Bone marrow (tissue), 2 donors: Measurements from ENCODE around the gene SLC36A1.
"Not testable (repeated sequence)": the region's sequence is repeated elsewhere in the genome, so short reads cannot be mapped to it uniquely, and the experiment has no call there.

Source experiments
- DNase-seq, 2 donors: peaks; one replicate each; lab custom pipeline; 2025; lab: John Stamatoyannopoulos, UW

SLC36A1 gene

GRCh38 chr5:151483647-151484046 is 36.2 kb downstream of the SLC36A1 start:
- DNase-seq, result no peak

GRCh38 chr5:151487544-151487943 is 40.1 kb downstream of the SLC36A1 start:
- DNase-seq, result no peak

- no peak for DNase-seq
Measured at GRCh38 chr5:151490627-151491026, 43.2 kb downstream of the SLC36A1 start.

DNA sequence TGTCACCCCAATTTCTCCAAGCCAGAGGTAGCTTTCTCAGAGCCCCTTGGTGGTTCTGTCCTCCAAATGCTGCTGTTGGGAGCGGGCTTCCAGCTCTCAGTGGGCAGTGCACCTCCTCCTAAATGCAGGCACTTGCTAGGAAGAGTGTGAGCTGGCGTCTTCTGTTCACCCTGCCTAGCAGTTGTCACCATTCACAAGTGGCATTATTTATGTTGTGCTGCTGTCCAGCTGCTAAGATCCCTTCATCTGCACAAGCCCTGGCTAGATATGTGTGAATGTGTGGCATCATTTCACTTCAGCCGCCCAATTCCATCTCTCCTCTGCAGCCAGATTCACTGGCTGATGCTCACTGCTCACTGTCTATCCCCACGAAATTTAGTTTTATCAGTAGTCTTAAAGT is 43.7 kb downstream of the SLC36A1 start:
- DNase-seq, result no peak

DNA sequence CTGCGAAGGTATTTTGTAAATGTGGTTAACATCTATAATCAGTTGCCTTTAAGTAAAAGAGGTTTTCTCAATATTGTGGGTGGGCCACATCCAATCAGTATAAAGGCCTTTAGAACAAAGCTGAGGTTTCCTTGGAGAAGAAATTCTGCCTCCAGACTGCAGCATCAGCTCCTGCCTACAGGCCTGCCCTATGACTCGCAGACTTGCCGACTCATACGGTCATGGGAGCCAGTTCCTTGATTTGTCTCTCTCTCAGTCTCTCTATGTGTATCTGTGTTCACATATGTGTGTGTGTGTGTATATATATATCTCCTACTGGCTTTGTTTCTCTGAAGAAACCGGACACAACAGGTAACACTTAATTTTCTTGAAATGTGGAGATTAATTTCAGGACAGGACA is 45.3 kb downstream of the SLC36A1 start:
- DNase-seq, result no peak

DNA sequence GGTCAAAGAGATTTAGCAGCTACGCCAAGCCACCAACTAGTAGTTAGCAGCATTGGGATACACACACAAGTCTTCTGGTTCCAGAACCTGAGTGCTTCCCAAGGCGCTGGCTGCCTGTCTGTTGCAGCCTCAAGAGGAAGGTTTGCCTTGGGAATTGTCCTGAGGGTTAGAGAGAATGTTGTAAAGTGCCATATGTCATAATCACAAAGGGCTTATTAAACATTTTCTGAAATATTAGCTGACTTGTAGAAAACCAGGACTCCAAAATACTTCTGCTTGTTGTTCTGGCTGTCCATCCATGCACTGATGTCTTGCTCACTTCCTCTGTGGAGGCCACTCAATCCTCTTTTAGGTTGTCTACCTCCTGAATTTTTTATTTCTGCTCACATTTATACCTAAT is 46.3 kb downstream of the SLC36A1 start:
- no peak for DNase-seq

DNA sequence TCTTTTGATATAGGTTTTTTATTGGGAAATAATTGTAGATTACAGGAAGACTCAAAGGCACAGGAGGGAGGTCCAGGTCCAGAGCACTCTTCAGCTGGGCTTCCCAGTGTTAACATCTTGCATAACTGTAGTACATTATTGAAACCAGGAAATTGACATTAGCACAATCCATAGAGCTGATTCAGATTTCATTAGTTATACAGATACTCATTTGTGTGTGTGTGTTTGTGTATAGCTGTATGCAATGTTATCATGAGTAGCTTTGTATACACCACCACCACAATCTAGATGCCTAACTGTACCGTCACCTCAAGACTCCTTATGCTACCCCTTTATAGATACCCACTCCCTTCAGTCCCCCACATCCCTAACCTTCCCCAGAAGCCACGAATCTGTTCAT is 47.9 kb downstream of the SLC36A1 start:
- no peak for DNase-seq

DNA sequence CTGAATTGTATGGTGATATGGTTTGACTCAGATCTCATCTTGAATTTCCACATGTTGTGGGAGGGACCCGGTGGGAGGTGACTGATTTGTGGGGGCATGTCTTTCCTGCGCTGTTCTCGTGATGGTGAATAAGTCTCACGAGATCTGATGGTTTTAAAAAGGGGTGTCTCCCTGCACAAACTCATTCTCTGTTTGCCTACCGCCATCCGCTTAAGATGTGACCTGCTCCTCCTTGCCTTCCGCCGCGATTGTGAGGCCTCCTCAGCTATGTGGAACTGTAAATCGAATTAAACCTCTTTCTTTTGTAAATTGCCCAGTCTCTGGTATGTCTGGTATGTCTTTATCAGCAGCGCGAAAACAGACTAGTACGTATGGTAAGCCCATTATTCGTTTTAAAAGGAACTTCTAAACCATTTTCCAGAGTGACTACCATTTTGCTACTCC is 48.7 kb downstream of the SLC36A1 start:
- DNase-seq, result no peak

DNA sequence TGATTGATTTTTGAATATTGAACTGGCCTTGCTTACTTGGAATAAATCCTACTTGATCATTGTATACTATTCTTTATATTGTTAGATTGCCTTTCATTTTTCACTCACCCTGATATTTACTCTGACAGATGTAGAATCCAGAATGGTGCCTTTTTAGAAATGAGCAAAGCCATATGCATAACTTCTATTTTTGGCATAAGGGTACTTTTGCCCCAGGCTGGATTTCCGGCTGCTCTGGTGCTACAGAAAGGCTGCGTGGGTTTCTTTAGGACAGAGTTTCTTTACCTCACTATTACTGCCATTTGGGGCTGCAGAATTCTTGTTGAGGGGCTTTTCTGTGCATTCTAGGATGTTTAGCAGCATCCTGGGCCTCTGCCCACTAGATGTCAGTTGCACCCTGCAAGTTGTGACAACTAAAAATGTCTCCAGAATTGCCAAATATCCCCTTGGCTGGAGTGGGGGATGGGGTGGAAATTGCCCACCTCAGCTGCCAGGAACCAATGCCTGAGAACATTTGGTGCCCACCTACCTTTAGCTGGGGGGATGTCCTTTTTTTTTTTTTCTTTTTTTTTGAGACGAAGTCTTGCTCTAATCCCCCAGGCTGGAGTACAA is 50.1 kb downstream of the SLC36A1 start:
- no peak for DNase-seq

- no peak for DNase-seq
Measured at GRCh38 chr5:151498395-151499155, 51.2 kb downstream of the SLC36A1 start.

GRCh38 chr5:151499501-151500035 is 52.2 kb downstream of the SLC36A1 start:
- DNase-seq, result no peak

GRCh38 chr5:151504006-151504405 is 56.6 kb downstream of the SLC36A1 start:
- no peak for DNase-seq

- not testable (repeated sequence) for DNase-seq
Measured at GRCh38 chr5:151508308-151508707, 60.9 kb downstream of the SLC36A1 start.

GRCh38 chr5:151509231-151509630 is 61.8 kb downstream of the SLC36A1 start:
- DNase-seq, result no peak

DNA sequence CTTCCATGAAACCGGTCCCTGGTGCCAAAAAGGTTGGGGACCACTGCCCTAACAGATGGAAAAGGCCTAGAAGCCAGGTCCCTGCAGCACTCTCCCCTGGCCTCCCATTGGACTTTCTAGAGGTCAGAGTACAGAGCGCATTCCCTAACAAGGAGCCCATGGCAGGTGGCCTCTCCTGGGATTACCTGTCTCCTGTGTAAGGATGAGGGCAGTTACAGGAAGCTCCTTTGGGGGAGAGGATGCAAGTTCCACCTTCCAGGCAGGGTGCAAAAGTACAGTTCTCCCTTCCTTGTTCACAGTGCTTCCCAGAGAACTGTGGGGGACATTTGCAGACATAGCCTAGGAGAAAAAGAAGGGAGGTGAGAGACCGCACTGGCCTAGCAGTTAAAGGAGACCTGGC is 62.4 kb downstream of the SLC36A1 start:
- DNase-seq, result no peak

DNA sequence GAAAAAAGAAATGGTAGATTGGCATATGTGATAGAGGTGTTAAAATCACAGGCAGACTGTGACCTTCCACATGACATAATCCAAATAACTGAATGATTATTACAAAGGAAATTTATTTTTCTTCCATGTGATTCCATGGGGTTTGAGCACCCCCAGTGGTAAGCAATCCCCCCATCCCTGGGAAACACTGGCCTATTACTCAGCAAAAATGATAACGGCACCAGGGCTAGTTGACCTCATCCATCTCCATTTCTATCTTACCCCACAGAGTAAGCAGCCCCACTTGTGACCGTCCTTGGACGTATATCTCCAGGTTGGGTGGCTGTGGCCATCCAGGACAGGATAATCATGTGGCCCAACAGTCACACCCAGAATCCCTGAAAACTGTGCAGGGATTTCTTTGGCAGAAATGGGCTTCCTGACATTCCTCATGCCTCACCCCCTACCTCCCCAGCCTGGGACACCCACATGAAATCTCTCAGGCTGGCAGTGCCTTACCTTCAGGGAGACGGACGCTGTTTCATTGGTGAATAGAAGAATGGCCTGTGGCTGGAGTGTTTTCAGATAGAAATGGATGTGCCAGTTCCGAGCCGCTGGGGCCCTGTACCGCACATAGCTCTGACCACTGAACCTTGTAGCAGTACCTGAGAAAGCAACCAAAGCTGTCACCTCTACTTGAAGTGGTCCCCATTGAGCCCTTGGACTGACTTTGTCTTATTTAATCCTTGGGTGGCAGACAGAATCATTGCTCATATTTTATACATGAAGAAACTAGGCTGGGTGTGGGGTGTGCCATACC is 69.9 kb downstream of the SLC36A1 start:
- no peak for DNase-seq

DNA sequence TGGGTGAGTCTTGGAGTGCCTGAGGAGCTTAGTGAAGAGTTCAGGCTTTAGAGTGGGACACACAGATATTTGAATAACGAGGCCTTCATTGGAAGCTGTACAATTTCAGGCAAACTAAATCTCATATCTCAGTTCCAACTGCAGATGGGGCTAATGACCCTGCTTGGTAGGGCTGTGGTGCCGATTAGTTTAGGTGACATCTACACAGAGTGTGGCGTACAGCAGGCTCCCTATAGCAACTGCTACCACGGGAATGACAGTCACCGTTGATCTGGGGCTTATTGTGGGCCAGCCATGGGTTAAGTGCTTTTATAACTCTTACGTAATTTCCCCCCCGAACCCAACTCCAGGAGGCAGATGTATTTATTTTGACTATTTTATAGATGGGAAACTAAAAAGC is 72.9 kb downstream of the SLC36A1 start:
- DNase-seq, result no peak

DNA sequence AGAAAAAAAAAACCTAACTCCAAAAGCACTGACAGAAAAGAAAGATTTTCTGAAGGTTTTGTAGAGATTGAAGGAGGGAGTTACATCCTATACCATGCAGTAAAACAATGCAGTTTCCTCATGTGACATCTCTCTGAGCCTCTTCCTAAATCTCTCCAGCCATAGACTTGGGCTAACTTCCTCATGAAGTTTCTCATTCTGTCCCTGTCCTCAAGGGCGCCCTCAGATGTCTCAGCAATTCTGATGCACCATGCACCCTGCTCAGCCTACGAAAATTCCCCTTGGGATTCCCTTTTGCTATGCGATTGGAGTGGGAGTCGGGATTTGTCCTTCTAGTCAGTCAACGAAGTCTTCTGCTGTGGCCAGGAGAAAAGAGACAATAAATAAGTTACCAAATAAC is 74.8 kb downstream of the SLC36A1 start:
- DNase-seq, result no peak

GRCh38 chr5:151523335-151523734 is 75.9 kb downstream of the SLC36A1 start:
- DNase-seq, result peak in 1 of 2 donors; percentile 22

GRCh38 chr5:151528153-151528552 is 80.8 kb downstream of the SLC36A1 start:
- no peak for DNase-seq

- DNase-seq, result no peak
Measured at GRCh38 chr5:151528996-151529395, 81.6 kb downstream of the SLC36A1 start.

DNA sequence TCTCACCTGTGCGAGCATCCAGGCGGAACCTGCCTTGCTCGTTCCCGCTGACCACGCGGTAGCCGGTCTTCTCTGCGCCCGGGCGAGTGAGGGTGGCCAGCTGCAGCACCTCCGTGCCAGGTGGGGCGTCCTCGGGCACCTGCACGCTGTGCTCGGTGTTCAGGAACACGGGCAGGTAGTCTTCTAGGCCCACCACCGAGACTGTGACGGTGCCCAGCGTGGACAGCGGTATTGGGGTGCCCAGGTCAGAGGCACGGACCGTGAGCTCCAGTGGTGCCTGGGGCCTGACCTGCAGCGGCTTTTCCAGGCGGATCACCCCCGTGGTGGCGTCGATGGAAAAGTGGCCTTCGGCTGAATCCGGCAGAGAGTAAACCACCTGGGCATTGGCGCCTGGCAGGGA is 84.2 kb downstream of the SLC36A1 start:
- no peak for DNase-seq

DNA sequence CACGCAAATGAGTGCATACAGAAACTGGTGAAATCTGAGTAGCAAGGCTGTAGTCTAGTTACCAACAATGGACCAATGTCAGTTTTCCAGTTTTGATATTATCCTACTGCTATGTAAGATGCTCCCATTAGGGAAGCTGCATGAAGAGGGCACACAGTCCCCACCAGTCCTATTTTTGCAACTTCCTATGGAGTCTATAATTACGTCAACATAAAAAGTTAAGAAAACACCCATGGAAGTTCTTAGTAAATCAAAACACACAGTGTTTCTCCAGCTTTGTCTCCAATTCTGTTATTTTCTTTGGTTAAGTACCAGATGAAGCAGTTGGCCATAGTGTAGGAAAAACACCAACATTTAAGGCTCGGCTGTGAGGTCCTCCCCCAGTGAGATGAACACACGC is 85.0 kb downstream of the SLC36A1 start:
- DNase-seq, result no peak
